ENCODE data around the gene FMNL2.

- TF ChIP-seq POLR2A (IDR thresholded peaks at IDR 0.05; ENCODE audit: low read length) (no peak), GATA1 (IDR thresholded peaks at IDR 0.05; ENCODE audit: low read depth, low read length) (no peak)
Measured at GRCh38 chr2:152655880-152656279, 320.9 kb downstream of the FMNL2 start.

All from erythroblast (primary cell).